Keratinocyte (primary cell): ENCODE measurements around the gene TMEM161A. TPM values are rescaled to one million over a fixed set of nuclear protein-coding genes. Genes with fewer than 3 reads are reported as not detected.

Experiments used
- DNase-seq: peaks from one replicate; pipeline ENCODE4 v3.0.0-alpha.2; 2011; ENCODE audit warnings: low read depth, missing footprints, low spot score
- FAIRE-seq: peaks from 2 replicates; lab custom pipeline; 2011; peaks lifted over from hg19 to GRCh38; lab: Jason Lieb, UNC
- H2AFZ ChIP-seq: 2 replicates; pipeline ENCODE4 v1.6.0; 2012; ENCODE audit warnings: low read length, control low read depth, inconsistent platforms; ENCODE audit not compliant: control insufficient read depth
- H3K27ac ChIP-seq: 2 replicates; pipeline ENCODE4 v1.5.1; 2011; ENCODE audit warnings: low read length; ENCODE audit not compliant: control insufficient read depth, insufficient read depth
- H3K27me3 ChIP-seq: 3 replicates; pipeline ENCODE4 v1.6.0; 2011; ENCODE audit warnings: low read length; ENCODE audit not compliant: control insufficient read depth, insufficient read depth; ENCODE audit errors: extremely low read depth
- H3K36me3 ChIP-seq, 2 experiments: 2 replicates in 1 of 2; 3 replicates in 1 of 2; pipeline ENCODE4 v1.5.1; 2011; ENCODE audit warnings: low read length in 2 of 2, mild to moderate bottlenecking in 1 of 2; ENCODE audit not compliant: control insufficient read depth in 2 of 2, insufficient read depth in 2 of 2; ENCODE audit errors: extremely low read depth in 1 of 2
- H3K4me1 ChIP-seq: 3 replicates; pipeline ENCODE4 v1.5.1; 2011; ENCODE audit warnings: low read length; ENCODE audit not compliant: control insufficient read depth, insufficient read depth; ENCODE audit errors: extremely low read depth
- H3K4me2 ChIP-seq: 3 replicates; pipeline ENCODE4 v1.6.0; 2011; ENCODE audit warnings: low read depth, low read length; ENCODE audit not compliant: control insufficient read depth, insufficient read depth; ENCODE audit errors: extremely low read depth
- H3K4me3 ChIP-seq, 3 experiments: fragments of 200-600 bp in 1 of 3; sonication (generic) in 1 of 3; 2 replicates in 2 of 3; 3 replicates in 1 of 3; pipeline ENCODE4 v1.5.1; 2011 to 2016; ENCODE audit warnings: low read length in 3 of 3, mild to moderate bottlenecking in 3 of 3, control low read depth in 2 of 3, inconsistent platforms in 1 of 3, low read depth in 1 of 3, mixed read lengths in 1 of 3, mixed run types in 1 of 3, moderate library complexity in 1 of 3; ENCODE audit not compliant: control insufficient read depth in 2 of 3, insufficient read depth in 2 of 3; ENCODE audit errors: extremely low read depth in 1 of 3
- H3K79me2 ChIP-seq: 2 replicates; pipeline ENCODE4 v1.6.0; 2012; ENCODE audit warnings: low read length; ENCODE audit not compliant: control insufficient read depth, insufficient read depth
- H3K9ac ChIP-seq: 3 replicates; pipeline ENCODE4 v1.6.0; 2011; ENCODE audit warnings: low read length; ENCODE audit not compliant: control insufficient read depth, insufficient read depth; ENCODE audit errors: extremely low read depth
- H3K9me1 ChIP-seq: 3 replicates; pipeline ENCODE4 v1.6.0; 2011; ENCODE audit warnings: low read length; ENCODE audit not compliant: control insufficient read depth, insufficient read depth; ENCODE audit errors: extremely low read depth
- H3K9me3 ChIP-seq: 2 replicates; pipeline ENCODE4 v1.5.1; 2012; ENCODE audit warnings: low read depth, low read length; ENCODE audit not compliant: control insufficient read depth
- H4K20me1 ChIP-seq: 3 replicates; pipeline ENCODE4 v1.6.0; 2011; ENCODE audit warnings: low read length; ENCODE audit not compliant: control insufficient read depth, insufficient read depth; ENCODE audit errors: extremely low read depth
- CTCF ChIP-seq, 3 experiments: IDR thresholded peaks in 1 of 3; conservative IDR thresholded peaks in 1 of 3; optimal IDR thresholded peaks in 1 of 3; 2 replicates in 2 of 3; 3 replicates in 1 of 3; pipeline versions ENCODE3 to v1.5.1; 2011; ENCODE audit warnings: low read length in 3 of 3, mild to moderate bottlenecking in 3 of 3, moderate library complexity in 2 of 3, control low read depth in 1 of 3, inconsistent platforms in 1 of 3; ENCODE audit not compliant: insufficient read depth in 2 of 3; ENCODE audit errors: extremely low read depth in 1 of 3
- EZH2 ChIP-seq: IDR thresholded peaks from one replicate; pipeline ENCODE4 v1.6.1; 2012; ENCODE audit warnings: inconsistent platforms, mild to moderate bottlenecking, low read length, moderate library complexity
- dilution Hi-C: fragments of 300-500 bp; cut with MboI; formaldehyde crosslinking; loops from one replicate; pipeline ENCODE4 v1.7.0; 2020; ENCODE audit warnings: low sequenced_read_pairs; ENCODE audit not compliant: extremely low pct_ligation_motif_present
- polyA plus RNA-seq, 5 experiments: library from polyadenylated mRNA; depleted of rRNA in 3 of 5; stranded (reverse) in 3 of 5; stranded (forward) in 1 of 5; unstranded in 1 of 5; fragments of >200 nt; gene quantifications; 1 replicate in 1 of 5; 2 replicates in 3 of 5; 3 replicates in 1 of 5; pipeline versions ENCODE4 v1.2.1 to v1.2.3, GENCODE V29; 2011 to 2012; ENCODE audit warnings: missing spikeins in 2 of 5, low read depth in 1 of 5, low replicate concordance in 1 of 5

The TMEM161A gene
- polyA plus RNA-seq, 1 donor (not counting 4 experiments of a cell fraction or from before 2014, with no cell fraction given), result 18.0 TPM

- TF ChIP-seq EZH2 (no peak), CTCF (optimal IDR thresholded peaks at IDR 0.05 in 1 of 3, IDR thresholded peaks at IDR 0.05 in 1 of 3, conservative IDR thresholded peaks at IDR 0.05 in 1 of 3; ENCODE audit: extremely low read depth in 1 of 3, insufficient read depth in 2 of 3, low read length in 3 of 3) (no peak)
- no peaks in the 10 kb centered on the region for H3K4me1 ChIP-seq
- no peaks in the 10 kb centered on the region for H3K9me3 ChIP-seq
- no peak for FAIRE-seq
- DNase-seq, result no peak
- H4K20me1 ChIP-seq, result no peaks in the 10 kb centered on the region
- H3K9me1 ChIP-seq, result no peaks in the 10 kb centered on the region
- dilution Hi-C loops, result no loop called here
- no peaks in the 10 kb centered on the region for H3K79me2 ChIP-seq
- H3K4me3 ChIP-seq, result no peak overlapping the region
- peaks cover 3 to 9% of the 10 kb centered on the region in 2 experiments for H3K36me3 ChIP-seq
- H3K27me3 ChIP-seq, result no peaks in the 10 kb centered on the region
- no peak overlapping the region for H3K27ac ChIP-seq
- H2AFZ ChIP-seq, result no peak overlapping the region
- no peak overlapping the region for H3K4me2 ChIP-seq
- H3K9ac ChIP-seq, result no peak overlapping the region
Observed at GRCh38 chr19:19123386-19123785, 14.9 kb downstream of the TMEM161A start.

GRCh38 chr19:19122902-19123301 lies 15.4 kb downstream of the TMEM161A start:
- no peak overlapping the region for H3K9ac ChIP-seq
- H3K27me3 ChIP-seq, result no peaks in the 10 kb centered on the region
- FAIRE-seq, result no peak
- no peaks in the 10 kb centered on the region for H3K79me2 ChIP-seq
- DNase-seq, result no peak
- no peaks in the 10 kb centered on the region for H3K9me1 ChIP-seq
- no peak overlapping the region for H3K27ac ChIP-seq
- no peak overlapping the region for H2AFZ ChIP-seq
- H3K4me2 ChIP-seq, result no peak overlapping the region
- dilution Hi-C loops, result no loop called here
- H4K20me1 ChIP-seq, result no peaks in the 10 kb centered on the region
- peaks cover 3 to 9% of the 10 kb centered on the region in 2 experiments for H3K36me3 ChIP-seq
- TF ChIP-seq CTCF (optimal IDR thresholded peaks at IDR 0.05 in 1 of 3, IDR thresholded peaks at IDR 0.05 in 1 of 3, conservative IDR thresholded peaks at IDR 0.05 in 1 of 3; ENCODE audit: extremely low read depth in 1 of 3, insufficient read depth in 2 of 3, low read length in 3 of 3), result no peak
- no peak for TF ChIP-seq EZH2
- H3K4me1 ChIP-seq, result no peaks in the 10 kb centered on the region
- no peaks in the 10 kb centered on the region for H3K9me3 ChIP-seq
- no peak overlapping the region for H3K4me3 ChIP-seq
